HG02970 (cell line): ENCODE measurements around the gene DNAJC3.
A peak's percentile ranks its signal among the peaks of the same experiment; 100 is the strongest.
"Not testable (repeated sequence)": the region's sequence is repeated elsewhere in the genome, so short reads cannot be mapped to it uniquely, and the experiment has no call there.

ENCODE experiments used
- ATAC-seq: cut with Tn5 transposase; IDR thresholded peaks from one replicate; pipeline ENCODE4 v1.9.1; 2021; ENCODE audit warnings: mild to moderate bottlenecking, moderate library complexity, moderate number of reproducible peaks; ENCODE audit not compliant: unreplicated experiment, low FRiP score

DNAJC3 gene

GRCh38 chr13:95667235-95667634 is 9.7 kb upstream of the DNAJC3 start:
- ATAC-seq: not testable (repeated sequence)

GRCh38 chr13:95671597-95671996 is 5.3 kb upstream of the DNAJC3 start:
- no peak for ATAC-seq

GRCh38 chr13:95676105-95676761 is 706 bp upstream of the DNAJC3 start:
- ATAC-seq: peak; percentile 4

- ATAC-seq: no peak
Measured at GRCh38 chr13:95677564-95678266, 776 bp downstream of the DNAJC3 start.

- no peak for ATAC-seq
Measured at GRCh38 chr13:95678967-95679366, 2.0 kb downstream of the DNAJC3 start.

GRCh38 chr13:95679722-95680121 is 2.8 kb downstream of the DNAJC3 start:
- ATAC-seq: no peak

GRCh38 chr13:95684418-95684817 is 7.5 kb downstream of the DNAJC3 start:
- ATAC-seq: no peak

- ATAC-seq: not testable (repeated sequence)
Measured at GRCh38 chr13:95684960-95685359, 8.0 kb downstream of the DNAJC3 start.

- no peak for ATAC-seq
Measured at GRCh38 chr13:95689582-95689926, 12.6 kb downstream of the DNAJC3 start.

GRCh38 chr13:95690986-95691385 is 14.0 kb downstream of the DNAJC3 start:
- not testable (repeated sequence) for ATAC-seq

- ATAC-seq: no peak
Measured at GRCh38 chr13:95697052-95697680, 20.2 kb downstream of the DNAJC3 start.

- ATAC-seq: no peak
Measured at GRCh38 chr13:95698047-95698749, 21.3 kb downstream of the DNAJC3 start.

GRCh38 chr13:95703576-95703975 is 26.6 kb downstream of the DNAJC3 start:
- ATAC-seq: no peak

- no peak for ATAC-seq
Measured at GRCh38 chr13:95704510-95704909, 27.6 kb downstream of the DNAJC3 start.

- ATAC-seq: no peak
Measured at GRCh38 chr13:95706356-95706755, 29.4 kb downstream of the DNAJC3 start.

GRCh38 chr13:95707035-95707434 is 30.1 kb downstream of the DNAJC3 start:
- no peak for ATAC-seq

- ATAC-seq: no peak
Measured at GRCh38 chr13:95707442-95708390, 30.8 kb downstream of the DNAJC3 start.

GRCh38 chr13:95708391-95708774 is 31.4 kb downstream of the DNAJC3 start:
- no peak for ATAC-seq

- ATAC-seq: no peak
Measured at GRCh38 chr13:95708811-95709500, 32.0 kb downstream of the DNAJC3 start.
